Adrenal gland (tissue), 12 donors: ENCODE data around the gene HSD17B3. TPM values are rescaled to one million over a fixed set of nuclear protein-coding genes. Genes with fewer than 3 reads are reported as not detected.

Experiments used
- DNase-seq, 7 donors: peaks; one replicate each; pipeline ENCODE4 v3.0.0-alpha.2; 2019 to 2020
- H3K27ac ChIP-seq, 5 donors: fragments of 200-600 bp; sonication (generic) in 4 of 5; 1 replicate in 3 of 5; 2 replicates in 2 of 5; pipeline versions ENCODE4 v1.5.1 to v1.8.0; 2016 to 2020; ENCODE audit warnings: mild to moderate bottlenecking in 1 of 5
- H3K27me3 ChIP-seq: fragments of 200-600 bp; 2 replicates; pipeline ENCODE4 v1.8.0; 2021
- H3K36me3 ChIP-seq, 2 donors: fragments of 200-600 bp; replicated peaks in 1 of 2; 1 replicate in 1 of 2; 2 replicates in 1 of 2; pipeline versions ENCODE4 v1.5.1 to v1.8.0; 2018 to 2022
- H3K4me1 ChIP-seq, 2 donors: fragments of 200-600 bp; replicated peaks in 1 of 2; 1 replicate in 1 of 2; 2 replicates in 1 of 2; pipeline versions ENCODE4 v1.5.1 to v1.8.0; 2018 to 2021
- H3K4me3 ChIP-seq, 4 donors: fragments of 200-600 bp; sonication (generic) in 3 of 4; one replicate each; pipeline ENCODE4 v1.5.1; 2016 to 2018
- H3K9me3 ChIP-seq, 3 donors: fragments of 200-600 bp; sonication (generic) in 1 of 3; replicated peaks in 1 of 3; 1 replicate in 2 of 3; 2 replicates in 1 of 3; pipeline versions ENCODE4 v1.5.1 to v1.8.0; 2016 to 2021
- POLR2A ChIP-seq, 2 donors: fragments of 450-650 bp; IDR thresholded peaks; one replicate each; pipeline ENCODE4 v1.6.1; 2017; ENCODE audit warnings: antibody characterized with exemption in 2 of 2, mild to moderate bottlenecking in 2 of 2, moderate library complexity in 1 of 2
- WGBS, 4 donors: extraction: QIAGEN DNeasy Blood & Tissue Kit in 2 of 4; methylation state at CpG; one replicate each; pipeline versions ENCODE4 v1.1.5 to v1.1.7; 2013 to 2017; 5-methylcytosine and 5-hydroxymethylcytosine counted together
- intact Hi-C, 2 donors: fragments of 100-400 bp; cut with DNase I; formaldehyde crosslinking; loops; one replicate each; pipeline versions ENCODE4 v1.14.1 to v1.15.0; 2022 to 2023
- polyA plus RNA-seq, 3 donors: library from polyadenylated mRNA; stranded (reverse); fragments of 200-250 nt in 2 of 3; fragments of 350-450 nt in 1 of 3; fragmentation: Illumina TruSeq in 1 of 3; extraction: RNeasy Lipid Tissue Mini Kit (QIAGEN cat#74804) in 1 of 3; gene quantifications; one replicate each; pipeline ENCODE4 v1.2.3, GENCODE V29; 2013 to 2014
- total RNA-seq, 9 donors: library from RNA; depleted of rRNA in 4 of 9; stranded (reverse); fragments of >200 nt in 4 of 9; fragments of 120-200 nt in 1 of 9; fragmentation: NEBNext Ultra II Directional in 1 of 9; extraction: Animal tissue kit (Norgen Biotek cat#: 25700) in 1 of 9; gene quantifications; one replicate each; pipeline versions ENCODE4 v1.1.0 to v1.2.4, GENCODE V29; 2013 to 2023
- TF ChIP-seq, protein P1 (sequence below), 6 experiments: fragments of 450-650 bp in 4 of 6; fragments of 200-600 bp in 2 of 6; sonication (generic) in 1 of 6; IDR thresholded peaks; 1 replicate in 5 of 6; 2 replicates in 1 of 6; pipeline versions ENCODE4 v1.5.1 to v1.8.0; 2016 to 2021; ENCODE audit warnings: antibody characterized with exemption in 6 of 6, mild to moderate bottlenecking in 2 of 6, moderate library complexity in 1 of 6
- donor health status: healthy with polysubstance abuse.
- donor health status: Bipolar disorder and iron deficiency.
- donor health status: DM: yes; HTN: yes; CAD: no.
- donor health status: DM: no; HTN: no; CAD: no.
- donor health status: DM: no; HTN: no; CAD: no.
- donor health status: DM: yes; HTN: yes; CAD: no.

HSD17B3 gene
- total and polyA plus RNA-seq, 12 donors, result 0.57 to 14.6 (median 4.7) TPM; not detected in 8

DNA sequence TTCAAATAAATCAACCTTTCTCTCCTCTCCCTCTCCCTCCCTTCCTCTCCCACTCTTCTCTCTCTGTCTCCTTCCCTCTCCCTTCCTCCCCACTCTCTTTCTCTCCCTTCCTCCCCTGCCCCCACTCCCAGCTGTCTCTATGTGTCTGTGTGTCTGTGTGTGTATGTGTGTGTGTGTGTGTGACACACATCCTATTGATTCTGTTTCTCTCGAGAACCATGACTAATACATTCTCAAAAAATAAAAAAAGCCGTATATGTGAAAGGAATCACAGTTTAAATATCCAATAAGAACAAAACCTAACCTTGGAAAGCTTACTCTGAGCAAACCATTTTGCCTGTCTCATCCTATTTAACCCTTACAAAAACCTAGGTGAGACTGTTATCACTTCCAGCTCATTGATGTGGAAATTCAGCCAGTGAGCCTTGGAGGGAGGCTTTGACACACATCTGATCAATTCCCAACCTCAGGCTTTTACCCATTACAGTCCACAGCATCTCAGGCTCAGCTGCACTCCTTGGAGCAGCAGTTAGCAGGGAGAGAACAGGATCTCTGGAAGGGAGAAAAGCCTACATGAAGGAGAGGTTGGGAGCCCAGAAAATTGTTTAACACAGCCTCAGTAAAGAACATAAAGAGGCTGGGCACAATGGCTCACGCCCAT lies 8.3 kb downstream of the HSD17B3 start:
- no peak for DNase-seq
- Histone ChIP-seq H3K4me3 (no peak overlapping the region), H3K4me1 (no peaks in the 10 kb centered on the region), H3K27ac (no peak overlapping the region), H3K36me3 (no peaks in the 10 kb centered on the region), H3K9me3 (no peaks in the 10 kb centered on the region), H3K27me3 (no peaks in the 10 kb centered on the region)
- TF ChIP-seq, protein P1, sequence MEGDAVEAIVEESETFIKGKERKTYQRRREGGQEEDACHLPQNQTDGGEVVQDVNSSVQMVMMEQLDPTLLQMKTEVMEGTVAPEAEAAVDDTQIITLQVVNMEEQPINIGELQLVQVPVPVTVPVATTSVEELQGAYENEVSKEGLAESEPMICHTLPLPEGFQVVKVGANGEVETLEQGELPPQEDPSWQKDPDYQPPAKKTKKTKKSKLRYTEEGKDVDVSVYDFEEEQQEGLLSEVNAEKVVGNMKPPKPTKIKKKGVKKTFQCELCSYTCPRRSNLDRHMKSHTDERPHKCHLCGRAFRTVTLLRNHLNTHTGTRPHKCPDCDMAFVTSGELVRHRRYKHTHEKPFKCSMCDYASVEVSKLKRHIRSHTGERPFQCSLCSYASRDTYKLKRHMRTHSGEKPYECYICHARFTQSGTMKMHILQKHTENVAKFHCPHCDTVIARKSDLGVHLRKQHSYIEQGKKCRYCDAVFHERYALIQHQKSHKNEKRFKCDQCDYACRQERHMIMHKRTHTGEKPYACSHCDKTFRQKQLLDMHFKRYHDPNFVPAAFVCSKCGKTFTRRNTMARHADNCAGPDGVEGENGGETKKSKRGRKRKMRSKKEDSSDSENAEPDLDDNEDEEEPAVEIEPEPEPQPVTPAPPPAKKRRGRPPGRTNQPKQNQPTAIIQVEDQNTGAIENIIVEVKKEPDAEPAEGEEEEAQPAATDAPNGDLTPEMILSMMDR (IDR thresholded peaks at IDR 0.05), result no peak
- TF ChIP-seq POLR2A (IDR thresholded peaks at IDR 0.05), result no peak
- intact Hi-C loops, result no loop called here
- 47 to 58% (median 52%) methylated on average over 3 of the region's 3 CpGs for WGBS, 4 donors

DNA sequence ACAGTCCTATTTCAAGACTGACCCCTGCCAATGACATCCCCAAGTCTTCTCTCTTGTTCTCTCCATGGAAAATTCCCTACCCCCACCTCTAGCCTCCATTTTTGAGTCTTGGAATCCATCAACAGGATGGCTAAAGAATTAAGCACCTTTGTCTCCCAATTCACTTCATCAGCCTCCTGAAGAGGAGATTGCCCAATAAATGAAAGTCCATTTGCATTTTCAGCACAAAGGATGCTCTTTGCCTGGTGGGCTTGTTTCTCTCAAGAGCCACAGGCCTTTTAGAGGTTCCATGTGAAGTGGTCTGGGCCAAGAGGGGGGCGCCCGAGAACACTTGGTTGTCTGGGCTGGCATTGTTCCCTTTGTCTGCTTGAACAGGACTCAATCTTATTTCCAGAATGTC lies 12.6 kb downstream of the HSD17B3 start:
- Histone ChIP-seq H3K27ac (no peak overlapping the region), H3K27me3 (no peaks in the 10 kb centered on the region), H3K4me1 (no peaks in the 10 kb centered on the region), H3K9me3 (no peaks in the 10 kb centered on the region), H3K36me3 (no peaks in the 10 kb centered on the region), H3K4me3 (no peak overlapping the region)
- intact Hi-C loops, result no loop called here
- TF ChIP-seq, protein P1 (IDR thresholded peaks at IDR 0.05), result no peak
- TF ChIP-seq POLR2A (IDR thresholded peaks at IDR 0.05), result no peak
- WGBS, 4 donors, result 89 to 100% (median 93%) methylated on average over 2 of the region's 2 CpGs
- no peak for DNase-seq

DNA sequence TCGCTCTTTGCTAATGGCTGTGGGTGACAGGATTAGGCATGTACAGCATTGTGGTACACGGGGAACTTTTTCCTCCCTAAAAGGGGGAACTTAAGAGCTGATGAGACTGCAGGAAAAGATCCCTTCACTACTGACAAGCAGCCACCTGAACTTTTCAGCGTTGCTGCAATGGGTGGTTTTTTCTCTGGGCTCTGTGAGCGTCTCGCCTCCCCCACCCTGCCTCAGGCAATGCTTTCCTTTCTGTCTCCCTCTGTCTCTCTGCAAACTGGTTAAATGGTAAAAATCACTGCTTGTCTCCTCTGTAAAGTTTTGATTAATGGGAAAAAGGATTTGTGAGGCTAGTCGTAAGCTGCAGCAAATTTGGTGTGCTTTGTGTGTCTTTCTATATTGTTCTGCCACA lies 20.3 kb downstream of the HSD17B3 start:
- no peak for DNase-seq
- Histone ChIP-seq H3K36me3 (no peaks in the 10 kb centered on the region), H3K27ac (no peak overlapping the region), H3K4me1 (no peaks in the 10 kb centered on the region), H3K9me3 (no peaks in the 10 kb centered on the region), H3K4me3 (no peak overlapping the region), H3K27me3 (no peaks in the 10 kb centered on the region)
- WGBS, 4 donors, result 80 to 90% (median 82%) methylated on average over 6 of the region's 6 CpGs
- intact Hi-C loops, result no loop called here
- TF ChIP-seq, protein P1 (IDR thresholded peaks at IDR 0.05), result no peak
- no peak for TF ChIP-seq POLR2A (IDR thresholded peaks at IDR 0.05)

DNA sequence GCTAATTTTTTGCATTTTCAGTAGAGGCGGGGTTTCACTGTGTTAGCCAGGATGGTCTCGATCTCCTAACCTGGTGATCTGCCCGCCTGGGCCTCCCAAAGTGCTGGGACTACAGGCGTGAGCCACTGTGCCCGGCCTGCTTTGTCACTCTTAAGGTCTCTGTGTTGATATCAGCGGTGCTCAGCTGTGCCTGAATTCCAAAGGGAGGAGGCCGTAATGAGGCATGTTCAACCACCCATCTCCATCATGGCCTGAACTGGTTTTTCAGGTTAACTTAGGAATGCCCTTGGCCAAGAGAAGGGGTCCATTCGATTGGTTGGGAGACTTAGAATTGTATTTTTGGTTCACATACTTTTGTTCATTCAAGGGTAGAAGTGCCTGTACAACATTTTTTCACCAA lies 22.0 kb downstream of the HSD17B3 start:
- H3K27me3 ChIP-seq, result no peaks in the 10 kb centered on the region
- WGBS, 4 donors, result 89 to 95% (median 92%) methylated on average over 8 of the region's 8 CpGs
- no peak overlapping the region for H3K27ac ChIP-seq

More for the DNA sequence above, 22.0 kb downstream of the HSD17B3 start:
- Histone ChIP-seq H3K9me3 (peaks cover 0 to 6% (median 5%) of the 10 kb centered on the region in 3 donors), H3K4me1 (no peaks in the 10 kb centered on the region), H3K4me3 (no peak overlapping the region), H3K36me3 (no peaks in the 10 kb centered on the region)
- TF ChIP-seq POLR2A (IDR thresholded peaks at IDR 0.05), result no peak
- TF ChIP-seq, protein P1 (IDR thresholded peaks at IDR 0.05), result no peak
- intact Hi-C loops, result no loop called here
- no peak for DNase-seq
